IPS-11a (cell line): ENCODE data around the gene SH3D19.

Experiments used
- H3K4me3 ChIP-seq: one replicate; pipeline ENCODE4 v1.5.1; 2013; ENCODE audit warnings: low read depth, low read length, control low read depth

Gene SH3D19

GRCh38 chr4:151233600-151233999, 91.8 kb downstream of the SH3D19 start:
- H3K4me3 ChIP-seq: no peak overlapping the region

DNA sequence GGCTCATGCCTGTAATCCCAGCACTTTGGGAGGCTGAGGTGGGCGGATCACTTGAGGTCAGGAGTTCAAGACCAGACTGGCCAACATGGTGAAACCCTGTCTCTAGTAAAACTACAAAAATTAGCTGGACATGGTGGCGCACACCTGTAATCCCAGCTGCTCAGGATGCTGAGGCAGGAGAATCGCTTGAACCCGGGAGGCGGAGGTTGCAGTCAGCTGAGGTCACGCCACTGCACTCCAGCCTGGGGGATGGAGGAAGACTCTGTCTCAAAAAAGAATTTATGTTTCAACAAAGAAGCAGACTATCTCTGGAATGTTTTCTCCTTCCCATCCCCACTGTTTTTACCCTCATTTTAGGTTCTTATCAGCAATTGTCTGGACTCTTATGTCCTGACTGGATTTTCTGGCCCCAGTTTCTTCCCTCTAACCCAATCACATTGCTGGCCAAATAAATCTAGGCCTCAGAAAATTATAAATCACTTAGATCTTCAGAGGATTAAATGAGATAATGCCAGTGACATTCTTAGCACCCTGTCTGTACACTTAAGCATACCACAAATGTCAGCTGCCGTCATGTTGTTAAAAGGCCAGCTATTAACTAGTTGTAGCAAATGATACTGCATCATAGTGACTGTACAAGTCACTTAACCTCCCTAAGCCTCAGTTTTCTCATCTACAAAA, 93.3 kb downstream of the SH3D19 start:
- H3K4me3 ChIP-seq: no peak overlapping the region

DNA sequence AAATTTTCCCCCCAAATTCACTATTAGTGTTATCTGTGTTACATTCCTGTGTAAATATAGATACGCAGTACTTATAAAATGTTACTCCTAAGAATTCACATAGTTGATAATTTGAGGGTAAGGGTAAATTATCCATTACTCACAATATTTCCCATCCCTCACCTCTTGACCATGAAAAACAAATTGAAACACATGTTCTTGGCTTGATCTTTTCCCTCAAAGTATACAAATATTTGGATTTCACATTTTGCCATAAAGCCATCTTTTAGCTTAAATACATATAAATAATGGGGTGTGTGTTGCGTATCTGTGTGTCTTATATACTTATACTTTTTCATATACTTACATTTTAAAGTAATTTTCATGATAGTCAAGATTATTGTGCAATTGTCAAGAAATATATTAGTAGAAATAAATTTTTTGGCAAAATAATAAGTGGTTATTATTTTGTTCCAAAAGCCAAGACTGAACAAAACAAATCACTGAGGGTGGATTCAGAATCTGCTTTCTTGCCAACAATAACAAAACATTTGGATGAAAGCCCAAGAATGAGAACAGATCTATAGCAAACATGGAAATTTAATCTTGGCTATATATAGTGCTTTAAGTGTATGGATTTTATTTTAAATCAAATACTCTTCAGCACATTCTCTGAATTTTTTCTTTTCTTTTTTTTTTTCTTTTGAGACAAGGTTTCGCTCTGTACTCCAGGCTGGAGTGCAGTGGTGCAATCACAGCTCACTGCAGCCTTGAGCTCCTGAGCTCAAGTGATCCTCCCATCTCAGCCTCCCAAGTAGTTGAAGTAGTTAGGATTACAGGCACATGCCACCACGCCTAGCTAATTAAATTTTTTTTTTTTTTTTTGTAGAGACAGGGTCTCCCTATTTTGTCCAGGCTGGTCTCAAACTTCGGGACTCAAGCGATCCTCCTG, 97.0 kb downstream of the SH3D19 start:
- no peak overlapping the region for H3K4me3 ChIP-seq

DNA sequence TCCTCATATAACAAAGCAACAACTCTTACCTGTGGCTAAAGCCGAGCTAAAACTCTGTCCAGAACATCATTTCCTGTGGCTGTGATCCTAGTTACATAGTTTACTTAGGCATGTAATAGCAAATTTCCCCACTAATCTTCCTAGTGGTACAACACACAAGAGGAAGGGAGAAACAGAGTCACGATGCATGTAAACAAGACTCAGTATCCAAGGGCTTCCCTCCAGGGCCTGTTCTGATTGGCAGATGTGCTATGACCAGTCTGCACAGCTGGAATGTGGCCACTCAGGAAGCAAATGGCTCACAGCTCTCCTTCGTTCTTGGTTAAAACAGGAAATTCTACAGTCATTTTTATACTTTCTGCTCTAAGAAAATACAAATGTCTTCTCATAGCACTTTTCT, 97.7 kb downstream of the SH3D19 start:
- H3K4me3 ChIP-seq: no peak overlapping the region

DNA sequence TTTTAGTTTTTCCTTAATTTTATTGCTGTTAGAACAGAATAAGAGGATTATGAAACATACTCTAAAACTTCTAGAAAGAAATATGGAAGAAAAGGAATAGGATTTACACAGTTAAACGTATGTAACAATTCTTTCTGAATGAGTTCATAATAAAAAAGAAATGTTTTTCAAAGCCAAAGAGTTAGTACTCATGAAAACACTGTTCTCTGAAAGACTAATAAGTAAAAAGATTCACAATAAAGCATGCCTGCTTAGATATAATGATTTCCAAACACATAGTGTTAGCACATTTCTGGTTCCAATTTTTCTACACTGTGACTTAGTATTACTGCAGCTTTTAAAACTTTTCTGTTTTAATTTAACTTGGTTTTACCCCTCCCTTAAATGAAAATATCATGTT, 98.2 kb downstream of the SH3D19 start:
- H3K4me3 ChIP-seq: no peak overlapping the region

- no peak overlapping the region for H3K4me3 ChIP-seq
Measured at GRCh38 chr4:151226004-151226932, 99.1 kb downstream of the SH3D19 start.

GRCh38 chr4:151223465-151223864, 101.9 kb downstream of the SH3D19 start:
- H3K4me3 ChIP-seq: no peak overlapping the region

- no peak overlapping the region for H3K4me3 ChIP-seq
Measured at GRCh38 chr4:151219948-151220347, 105.5 kb downstream of the SH3D19 start.

DNA sequence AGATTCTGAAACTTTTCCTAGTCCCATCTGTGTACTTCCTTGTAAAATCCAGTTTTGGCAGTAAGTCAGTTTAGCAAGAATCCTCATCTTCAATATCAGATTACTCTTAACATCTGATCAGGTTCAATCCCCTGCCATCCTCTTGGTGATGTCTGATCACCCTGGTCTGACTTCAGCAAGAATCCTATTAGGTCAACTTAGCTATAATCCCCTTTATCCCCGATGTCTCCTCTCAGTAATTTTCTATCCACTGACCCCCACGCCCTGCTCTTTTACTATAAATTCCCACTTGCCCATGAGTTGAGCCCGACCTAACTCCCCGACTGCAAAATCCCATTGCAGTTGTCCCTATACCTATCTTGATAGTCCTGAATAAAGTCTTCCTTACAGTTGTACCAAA, 106.3 kb downstream of the SH3D19 start:
- no peak overlapping the region for H3K4me3 ChIP-seq

GRCh38 chr4:151218343-151218742, 107.1 kb downstream of the SH3D19 start:
- no peak overlapping the region for H3K4me3 ChIP-seq

DNA sequence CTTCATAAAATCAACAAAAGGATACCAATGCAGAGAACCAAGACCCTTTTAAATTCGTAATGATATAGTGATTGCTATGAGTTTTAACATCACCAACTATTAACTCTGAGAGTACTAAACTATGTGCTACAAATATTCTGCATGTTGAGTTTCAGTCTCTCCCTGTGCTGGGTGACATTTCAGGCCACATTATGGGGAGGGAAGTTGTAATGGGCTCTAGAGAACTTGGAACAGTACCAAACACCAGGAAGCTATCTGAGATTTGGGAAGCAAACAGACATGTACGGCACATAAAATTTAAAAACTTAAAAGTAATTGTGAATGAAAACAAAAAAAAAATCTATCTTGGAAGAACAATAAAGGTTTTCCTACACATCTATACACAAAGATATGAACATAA, 108.1 kb downstream of the SH3D19 start:
- no peak overlapping the region for H3K4me3 ChIP-seq

- H3K4me3 ChIP-seq: no peak overlapping the region
Measured at GRCh38 chr4:151215295-151215694, 110.1 kb downstream of the SH3D19 start.

DNA sequence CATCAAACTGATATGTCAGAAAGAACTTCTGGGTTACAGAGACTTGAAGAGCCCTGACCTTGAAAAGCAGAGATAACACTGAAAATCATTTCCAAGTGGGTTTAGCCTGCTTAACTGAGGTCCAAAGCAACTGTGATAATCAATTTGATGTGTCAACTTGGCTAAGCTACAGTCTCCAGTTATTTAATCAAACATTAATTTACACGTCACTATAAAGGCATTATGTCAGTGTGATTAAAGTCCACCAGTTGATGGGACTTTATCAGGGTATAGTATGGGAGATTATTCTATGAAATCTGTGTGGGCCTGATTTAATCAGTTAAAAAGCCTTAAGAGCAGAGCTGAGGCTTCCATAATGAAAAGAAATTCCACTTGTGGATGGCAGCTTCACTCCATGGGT, 117.5 kb downstream of the SH3D19 start:
- no peak overlapping the region for H3K4me3 ChIP-seq

- no peak overlapping the region for H3K4me3 ChIP-seq
Measured at GRCh38 chr4:151207186-151207585, 118.2 kb downstream of the SH3D19 start.

GRCh38 chr4:151206241-151207005, 119.0 kb downstream of the SH3D19 start:
- no peak overlapping the region for H3K4me3 ChIP-seq

GRCh38 chr4:151205722-151206121, 119.7 kb downstream of the SH3D19 start:
- H3K4me3 ChIP-seq: no peak overlapping the region

DNA sequence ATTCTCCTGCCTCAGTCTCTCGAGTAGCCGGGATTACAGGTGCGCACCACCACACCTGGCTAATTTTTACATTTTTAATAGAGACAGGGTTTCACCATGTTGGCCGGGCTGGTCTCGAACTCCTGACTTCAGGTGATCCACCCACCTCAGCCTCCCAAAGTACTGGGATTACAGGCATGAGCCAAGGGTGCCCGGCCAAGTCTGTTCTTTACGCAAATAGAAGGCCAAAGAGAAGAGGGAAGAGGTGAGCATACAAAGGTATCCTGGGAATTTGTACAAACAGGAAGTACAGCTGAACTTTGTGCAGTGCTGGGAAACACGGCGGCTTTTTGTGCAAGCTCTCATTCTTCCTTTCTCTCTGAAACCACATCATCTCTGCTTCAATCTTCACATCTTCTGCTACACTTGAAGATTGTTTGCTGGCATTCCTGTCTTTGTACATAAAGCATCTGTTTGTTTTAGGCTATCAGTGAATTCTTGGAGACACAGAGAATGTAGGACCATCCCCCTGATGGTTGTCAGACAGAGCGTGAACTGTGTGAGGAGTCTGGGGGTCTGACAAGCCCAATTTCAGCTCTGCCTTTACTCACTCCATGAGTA, 120.4 kb downstream of the SH3D19 start:
- no peak overlapping the region for H3K4me3 ChIP-seq

DNA sequence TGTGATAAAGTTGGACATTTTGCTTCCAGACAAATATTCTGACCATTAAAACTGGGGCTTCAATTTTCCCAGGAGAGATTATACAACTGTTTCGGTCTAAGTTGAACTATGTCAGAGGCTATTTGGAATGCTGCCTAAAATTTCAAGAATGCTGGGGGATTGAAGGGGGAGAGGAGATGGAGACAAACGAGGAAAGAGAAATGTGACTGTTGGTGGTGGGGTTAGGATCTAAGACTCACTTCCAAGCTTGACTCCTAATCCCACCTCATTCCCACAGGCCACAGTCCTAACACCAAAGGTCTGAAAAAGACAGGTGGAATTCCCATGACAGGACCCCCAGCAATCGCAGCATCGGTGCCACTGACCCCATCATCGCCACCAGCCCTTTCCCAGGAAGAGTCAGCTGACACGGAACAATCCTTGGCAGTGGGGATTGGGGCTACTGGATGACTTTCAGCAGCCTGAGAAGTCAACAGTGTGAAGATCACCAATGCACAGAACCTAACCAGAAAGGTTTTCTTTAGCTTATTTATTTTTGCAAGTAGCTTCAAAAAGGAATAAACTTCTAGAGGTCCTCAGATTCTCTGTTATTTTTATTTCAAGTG, 122.5 kb downstream of the SH3D19 start:
- H3K4me3 ChIP-seq: no peak overlapping the region

DNA sequence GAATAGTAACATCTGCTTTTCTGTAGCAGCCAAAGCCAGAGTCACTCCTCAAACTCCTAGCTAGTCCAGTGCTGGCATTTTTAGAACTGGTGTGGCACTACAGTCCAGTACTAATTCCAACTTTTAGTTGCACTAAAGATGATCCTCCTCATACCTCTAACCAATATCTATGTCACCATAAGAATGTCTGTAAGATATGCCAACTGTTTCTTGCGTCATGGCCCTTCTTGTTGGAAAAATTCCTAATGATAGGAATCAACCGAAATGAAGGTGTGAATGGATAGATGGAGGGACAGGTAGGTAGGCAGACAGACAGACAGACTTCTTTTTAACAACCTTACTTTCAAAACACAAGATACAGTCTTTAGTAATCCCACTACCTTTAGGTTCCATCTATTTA, 123.0 kb downstream of the SH3D19 start:
- H3K4me3 ChIP-seq: no peak overlapping the region
